Prostate gland (tissue), 2 donors: ENCODE results near the gene FAM50B. TPM values are rescaled to one million over a fixed set of nuclear protein-coding genes. Genes with fewer than 3 reads are reported as not detected.

ENCODE experiments used
- DNase-seq: peaks from one replicate; pipeline ENCODE4 v3.0.0-alpha.2; 2019; ENCODE audit warnings: low spot score
- H3K27ac ChIP-seq, 2 donors: fragments of 200-600 bp; sonication (generic); 2 replicates each; pipeline ENCODE4 v1.5.1; 2017 to 2019
- H3K27me3 ChIP-seq: fragments of 200-600 bp; sonication (generic); replicated peaks from 2 replicates; pipeline ENCODE4 v1.5.1; 2019; ENCODE audit not compliant: insufficient read depth
- H3K36me3 ChIP-seq, 2 donors: fragments of 200-600 bp; sonication (generic); 1 replicate in 1 of 2; 2 replicates in 1 of 2; pipeline versions ENCODE4 v1.5.1 to v1.8.1; 2017 to 2019
- H3K4me1 ChIP-seq: fragments of 200-600 bp; sonication (generic); replicated peaks from 2 replicates; pipeline ENCODE4 v1.5.1; 2019
- H3K4me3 ChIP-seq, 2 donors: fragments of 200-600 bp; sonication (generic); 2 replicates each; pipeline ENCODE4 v1.5.1; 2017 to 2019
- H3K9me3 ChIP-seq: fragments of 200-600 bp; sonication (generic); 2 replicates; pipeline ENCODE4 v1.5.1; 2017
- CTCF ChIP-seq, 4 experiments: fragments of 200-600 bp in 2 of 4; fragments of 450-650 bp in 2 of 4; sonication (generic) in 2 of 4; IDR thresholded peaks; 1 replicate in 3 of 4; 2 replicates in 1 of 4; pipeline ENCODE4 v1.5.1; 2016 to 2019; ENCODE audit warnings: antibody characterized with exemption in 4 of 4, mild to moderate bottlenecking in 2 of 4, moderate library complexity in 2 of 4
- POLR2A ChIP-seq: fragments of 450-650 bp; IDR thresholded peaks from one replicate; pipeline ENCODE4 v1.6.1; 2016; ENCODE audit warnings: antibody characterized with exemption, mild to moderate bottlenecking
- POLR2AphosphoS5 ChIP-seq: sonication (generic); formaldehyde crosslinking; IDR thresholded peaks from one replicate; pipeline ENCODE4 v1.6.1; 2017; ENCODE audit warnings: antibody characterized with exemption
- WGBS: methylation state at CpG from one replicate; pipeline ENCODE4 v1.1.5; 2018; 5-methylcytosine and 5-hydroxymethylcytosine counted together
- intact Hi-C: fragments of 100-400 bp; cut with DNase I; formaldehyde crosslinking; loops from one replicate; pipeline ENCODE4 v1.14.2; 2022
- total RNA-seq, 2 donors: library from RNA; depleted of rRNA; stranded (reverse); fragments of >200 nt; gene quantifications; one replicate each; pipeline ENCODE4 v1.1.0, GENCODE V29; 2016

The FAM50B gene
- total RNA-seq, 2 donors from 2014 or later: 14.2 to 36.4 TPM

GRCh38 chr6:3838992-3839867 is 9.9 kb upstream of the FAM50B start:
- intact Hi-C loops: no loop called here
- 85% methylated on average over 8 of the region's 8 CpGs for WGBS
- DNase-seq: no peak
- TF ChIP-seq POLR2AphosphoS5: no peak
- no peak for TF ChIP-seq CTCF (IDR thresholded peaks at IDR 0.05)
- no peak for TF ChIP-seq POLR2A
- no peak overlapping the region for H3K4me3 ChIP-seq
- no peaks in the 10 kb centered on the region for H3K9me3 ChIP-seq
- H3K27ac ChIP-seq: no peak overlapping the region
- H3K27me3 ChIP-seq: no peaks in the 10 kb centered on the region
- no peaks in the 10 kb centered on the region for H3K4me1 ChIP-seq
- H3K36me3 ChIP-seq: no peaks in the 10 kb centered on the region

- Histone ChIP-seq H3K27me3 (no peaks in the 10 kb centered on the region), H3K36me3 (no peaks in the 10 kb centered on the region), H3K4me1 (no peaks in the 10 kb centered on the region), H3K27ac (no peak overlapping the region), H3K9me3 (no peaks in the 10 kb centered on the region), H3K4me3 (no peak overlapping the region)
- no peak for TF ChIP-seq CTCF (IDR thresholded peaks at IDR 0.05)
- TF ChIP-seq POLR2A: no peak
- TF ChIP-seq POLR2AphosphoS5: peak; percentile 68
- WGBS: 56% methylated on average over 6 of the region's 6 CpGs
- DNase-seq: no peak
- intact Hi-C loops: no loop called here
Measured at GRCh38 chr6:3841066-3841454, 8.1 kb upstream of the FAM50B start.

GRCh38 chr6:3841711-3842565 is 7.2 kb upstream of the FAM50B start:
- WGBS: 56% methylated on average over 8 of the region's 9 CpGs
- TF ChIP-seq POLR2A (no peak), CTCF (IDR thresholded peaks at IDR 0.05) (no peak), POLR2AphosphoS5 (no peak)
- intact Hi-C loops: no loop called here
- no peaks in the 10 kb centered on the region for H3K27me3 ChIP-seq
- DNase-seq: no peak
- H3K9me3 ChIP-seq: no peaks in the 10 kb centered on the region
- H3K36me3 ChIP-seq: no peaks in the 10 kb centered on the region
- no peak overlapping the region for H3K4me3 ChIP-seq
- H3K4me1 ChIP-seq: no peaks in the 10 kb centered on the region
- no peak overlapping the region for H3K27ac ChIP-seq

- 68% methylated on average over 9 of the region's 9 CpGs for WGBS
- H3K9me3 ChIP-seq: no peaks in the 10 kb centered on the region
- no peak for DNase-seq
- H3K27ac ChIP-seq: no peak overlapping the region
- TF ChIP-seq POLR2AphosphoS5: no peak
- TF ChIP-seq CTCF (IDR thresholded peaks at IDR 0.05): no peak
- H3K27me3 ChIP-seq: no peaks in the 10 kb centered on the region
- no peak overlapping the region for H3K4me3 ChIP-seq
- intact Hi-C loops: no loop called here
- H3K36me3 ChIP-seq: no peaks in the 10 kb centered on the region
- H3K4me1 ChIP-seq: no peaks in the 10 kb centered on the region
Measured at GRCh38 chr6:3843379-3844096, 5.6 kb upstream of the FAM50B start.
